NCI-H2081 (cell line): Measurements from ENCODE around the gene TMEM97.
"Not testable (repeated sequence)": the region's sequence is repeated elsewhere in the genome, so short reads cannot be mapped to it uniquely, and the experiment has no call there.

ENCODE experiments used
- DNase-seq, 2 experiments: peaks; one replicate each; lab custom pipeline; 2025; lab: John Stamatoyannopoulos, UW

Gene TMEM97

DNA sequence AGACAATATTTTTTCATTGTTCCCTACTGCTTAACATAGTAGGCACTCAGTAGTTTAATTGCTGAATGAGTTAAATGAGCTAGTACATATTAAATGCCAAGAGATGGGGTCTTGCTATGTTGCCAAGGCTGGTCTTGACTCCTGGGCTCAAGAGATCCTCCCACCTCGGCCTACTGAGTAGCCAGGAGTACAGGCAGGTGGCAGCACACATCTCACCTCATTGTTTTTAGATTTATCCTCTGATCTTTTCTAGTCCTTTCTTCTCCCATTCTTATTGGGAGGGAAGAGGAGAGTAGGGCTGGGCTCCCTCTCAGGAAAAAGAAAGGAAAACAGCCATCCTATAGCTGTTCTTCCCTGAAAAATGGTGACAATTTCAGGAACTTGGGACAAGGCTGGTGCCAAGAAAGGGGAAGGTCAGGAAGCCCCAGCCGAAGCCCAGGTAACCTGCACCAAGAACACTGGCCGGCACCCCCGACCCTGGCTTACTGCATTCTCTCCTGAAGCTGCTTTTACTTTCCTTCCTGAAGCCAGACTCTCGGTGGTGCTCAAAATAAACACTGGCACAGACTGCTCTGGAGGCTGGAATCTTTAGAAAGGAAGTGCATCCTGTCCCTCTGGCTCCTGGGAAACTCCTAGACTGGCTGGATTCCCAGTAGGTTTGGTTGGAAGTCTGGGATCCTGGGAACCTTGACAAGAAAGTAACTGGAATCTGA lies 19.2 kb downstream of the TMEM97 start:
- no peak for DNase-seq

DNA sequence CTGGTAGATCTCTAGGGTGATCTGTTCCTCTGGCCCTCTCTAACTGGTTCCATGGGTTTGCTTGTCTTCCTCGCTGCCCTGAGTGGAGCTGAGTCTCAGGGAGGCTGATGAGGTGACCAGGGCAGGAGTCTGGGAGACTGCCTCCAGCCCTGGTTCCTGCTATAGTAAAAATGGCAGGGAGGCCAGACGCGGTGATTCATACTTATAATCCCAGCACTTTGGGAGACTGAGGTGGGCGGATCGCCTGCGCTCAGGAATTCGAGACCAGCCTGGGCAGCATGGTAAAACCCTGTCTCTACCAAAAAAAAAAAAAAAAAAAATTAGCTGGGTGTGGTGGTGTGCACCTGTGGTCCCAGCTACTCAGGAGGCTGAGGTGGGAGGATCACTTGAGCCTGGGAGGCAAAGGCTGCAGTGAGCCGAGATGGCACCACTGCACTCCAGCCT lies 19.8 kb downstream of the TMEM97 start:
- DNase-seq, result not testable (repeated sequence)

DNA sequence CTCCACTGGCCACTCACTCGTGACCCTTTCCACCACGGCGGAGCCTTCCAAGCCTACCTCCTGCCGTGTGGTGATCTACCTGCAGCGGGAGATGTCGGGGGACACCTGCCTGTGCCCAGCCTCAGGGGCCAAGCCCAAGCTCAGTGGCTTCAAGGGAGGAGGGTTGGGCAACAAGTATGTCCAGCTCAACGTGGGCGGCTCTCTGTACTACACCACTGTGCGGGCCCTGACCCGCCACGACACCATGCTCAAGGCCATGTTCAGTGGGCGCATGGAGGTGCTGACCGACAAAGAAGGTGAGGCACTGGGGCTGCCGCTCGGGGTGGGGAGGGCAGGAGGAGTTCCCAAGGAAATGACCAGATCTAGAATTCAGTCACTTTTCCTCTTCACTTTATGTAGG lies 20.4 kb downstream of the TMEM97 start:
- no peak for DNase-seq

DNA sequence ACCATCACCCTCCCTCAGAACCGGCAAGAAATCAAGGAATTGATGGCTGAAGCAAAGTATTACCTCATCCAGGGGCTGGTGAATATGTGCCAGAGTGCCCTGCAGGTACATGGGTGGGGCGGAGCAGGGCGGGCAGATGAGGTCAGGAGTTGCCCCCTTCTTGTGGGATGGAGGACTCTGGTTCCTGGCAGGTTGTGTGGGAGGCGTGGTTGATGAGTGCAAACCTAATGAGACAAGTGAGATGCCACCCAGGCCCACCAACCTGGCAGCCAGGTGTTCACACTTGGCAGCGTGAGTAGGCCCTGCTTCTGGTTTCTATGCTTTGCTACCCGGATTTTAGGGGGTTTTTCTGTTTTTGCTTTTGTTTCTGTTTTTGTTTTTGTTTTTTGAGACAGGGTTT lies 21.4 kb downstream of the TMEM97 start:
- no peak for DNase-seq

DNA sequence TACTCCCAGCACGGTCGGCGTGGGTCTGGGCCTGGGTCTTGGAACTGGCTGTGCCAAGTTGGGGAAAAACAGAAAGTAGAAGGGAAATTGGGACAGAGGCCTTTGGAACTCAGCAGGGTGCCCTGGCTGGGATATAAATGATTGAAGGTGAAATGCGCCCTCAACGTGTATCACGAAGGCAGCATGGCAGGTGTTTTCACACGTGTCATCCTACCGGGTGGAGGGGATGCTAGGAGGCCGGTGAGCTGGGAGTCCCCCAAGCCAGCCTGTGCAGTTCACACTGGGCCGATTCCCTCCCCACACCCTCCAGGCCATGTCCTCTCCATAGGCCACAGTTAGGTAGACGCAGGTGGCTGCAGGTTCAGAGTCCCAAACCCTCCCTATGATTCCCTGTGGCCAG lies 22.5 kb downstream of the TMEM97 start:
- DNase-seq, result no peak

DNA sequence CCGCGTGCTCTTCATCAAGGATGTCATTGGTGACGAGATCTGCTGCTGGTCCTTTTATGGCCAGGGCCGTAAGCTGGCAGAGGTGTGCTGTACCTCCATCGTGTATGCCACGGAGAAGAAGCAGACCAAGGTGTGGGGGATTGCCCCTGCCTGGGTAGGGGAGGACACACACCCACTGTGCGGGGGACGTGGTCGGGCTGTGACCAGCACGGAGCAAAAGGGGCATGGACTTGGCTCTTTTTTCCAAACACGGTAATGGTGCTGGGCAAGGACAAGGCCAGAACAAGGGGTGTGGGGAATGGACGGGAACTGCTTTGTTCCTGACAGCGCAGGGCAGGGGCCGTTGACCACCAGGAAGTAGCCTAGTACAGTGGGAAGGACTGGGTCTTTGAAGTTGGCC lies 23.3 kb downstream of the TMEM97 start:
- no peak for DNase-seq

DNA sequence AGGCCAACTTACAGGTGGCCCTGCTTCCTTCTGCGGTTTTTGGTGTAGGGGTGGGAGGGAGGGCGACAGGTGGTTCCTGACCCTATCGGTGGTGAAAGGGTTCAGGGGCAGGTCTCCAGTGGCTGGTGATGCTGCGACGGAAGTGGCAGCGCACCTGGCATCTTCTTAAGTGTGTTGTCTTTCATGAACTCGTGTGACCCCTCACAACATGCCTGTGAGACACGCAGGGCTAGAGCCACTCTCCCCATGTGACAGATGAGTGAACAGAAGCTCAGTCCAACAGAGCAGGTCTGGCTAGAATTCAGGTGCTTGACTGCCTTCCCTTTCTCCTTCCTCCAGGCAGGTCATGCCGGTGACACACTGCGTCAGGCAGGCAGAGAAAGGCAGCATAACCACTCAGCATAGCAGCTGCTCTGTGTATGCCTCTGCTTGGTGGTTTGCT lies 24.5 kb downstream of the TMEM97 start:
- DNase-seq, result no peak

DNA sequence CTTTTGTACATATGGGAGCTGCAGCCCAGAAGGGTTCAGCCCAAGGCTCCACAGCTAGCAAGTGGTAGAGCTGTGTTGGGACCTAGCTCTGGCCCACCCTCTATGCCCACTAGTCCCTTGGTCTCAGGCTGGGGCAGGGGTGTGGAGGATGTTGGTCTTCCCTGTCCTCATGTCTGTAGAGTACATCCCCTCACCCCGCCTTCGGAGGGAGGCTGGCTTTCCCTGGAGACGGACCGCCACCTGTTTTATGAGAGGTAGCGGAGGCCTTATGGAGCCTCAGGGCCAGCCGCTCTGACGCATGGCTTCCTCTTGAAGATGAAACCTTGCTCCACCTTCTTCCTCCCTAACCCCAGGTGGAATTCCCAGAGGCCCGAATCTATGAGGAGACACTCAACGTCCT lies 25.0 kb downstream of the TMEM97 start:
- no peak for DNase-seq

DNA sequence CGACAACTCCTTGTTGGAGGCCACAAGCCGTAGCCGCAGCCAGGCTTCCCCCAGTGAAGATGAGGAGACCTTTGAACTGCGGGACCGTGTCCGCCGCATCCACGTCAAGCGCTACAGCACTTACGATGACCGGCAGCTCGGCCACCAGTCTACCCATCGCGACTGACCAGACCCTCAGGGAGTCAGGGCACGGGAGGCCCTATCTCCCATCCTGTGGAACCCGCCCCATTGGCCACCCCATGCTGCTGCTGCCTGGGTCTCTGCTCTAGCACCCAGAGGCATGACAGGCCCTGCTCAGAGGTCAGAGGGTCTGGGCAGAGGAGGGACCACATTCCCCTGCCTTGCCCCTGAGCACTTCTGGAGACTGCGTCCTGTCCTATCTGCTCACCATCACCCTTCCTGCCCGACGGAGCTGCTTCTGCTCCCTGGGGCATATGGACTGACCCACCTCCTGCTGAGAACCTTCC lies 25.5 kb downstream of the TMEM97 start:
- no peak for DNase-seq

DNA sequence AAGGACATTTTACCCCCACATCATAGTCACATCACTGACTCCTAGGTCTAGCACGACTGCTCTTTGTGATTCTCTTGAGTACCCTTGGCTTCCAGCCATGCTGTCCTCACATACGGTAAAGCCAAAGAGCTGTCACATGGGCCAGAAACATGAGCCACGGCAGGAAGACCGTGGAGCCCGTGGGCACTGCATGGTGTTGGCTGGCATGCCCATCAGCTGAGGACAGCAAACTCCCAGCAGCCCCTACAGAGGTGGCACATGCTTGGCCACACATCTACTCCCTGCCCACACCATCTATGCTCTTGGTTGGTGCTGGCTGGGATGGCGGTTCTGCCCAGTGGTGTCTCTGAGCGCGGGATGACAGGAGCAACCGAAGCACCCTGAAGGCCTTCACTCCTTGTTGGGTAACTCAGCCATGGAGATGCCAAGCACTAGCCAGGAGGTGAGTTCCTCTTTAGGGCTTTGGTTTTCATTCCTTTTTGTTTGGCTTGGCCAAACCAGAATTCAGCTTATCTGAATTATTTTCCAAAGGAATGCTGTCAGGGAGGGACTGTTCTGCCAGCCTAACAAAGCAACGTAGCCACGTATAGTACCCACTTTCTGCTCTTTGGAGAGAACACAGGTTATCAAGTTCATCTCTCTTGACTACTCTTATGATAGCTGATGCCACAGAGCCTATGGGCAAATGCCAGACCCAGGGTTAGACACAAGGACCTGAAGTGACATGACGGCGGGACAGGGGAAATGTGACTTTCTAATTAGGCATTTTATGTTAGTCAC lies 26.6 kb downstream of the TMEM97 start:
- no peak for DNase-seq

DNA sequence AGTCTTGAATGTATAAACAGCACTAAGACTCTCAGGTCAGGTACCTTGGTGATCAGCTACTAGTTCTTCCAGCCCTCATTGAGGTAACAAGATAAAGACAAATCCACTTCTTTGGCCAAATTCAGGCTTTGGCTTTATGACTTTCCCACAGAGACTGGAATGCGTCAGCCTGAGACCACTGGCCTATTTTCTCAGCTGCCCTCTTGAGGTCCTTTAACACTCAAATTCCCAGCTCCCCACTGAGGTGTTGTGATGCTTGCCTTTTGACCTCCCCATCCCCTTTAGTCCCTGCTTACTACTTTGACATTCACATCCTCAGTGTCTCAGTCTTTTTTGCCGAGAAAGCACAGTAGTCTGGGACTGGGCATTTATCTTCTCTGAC lies 27.2 kb downstream of the TMEM97 start:
- DNase-seq, result no peak

DNA sequence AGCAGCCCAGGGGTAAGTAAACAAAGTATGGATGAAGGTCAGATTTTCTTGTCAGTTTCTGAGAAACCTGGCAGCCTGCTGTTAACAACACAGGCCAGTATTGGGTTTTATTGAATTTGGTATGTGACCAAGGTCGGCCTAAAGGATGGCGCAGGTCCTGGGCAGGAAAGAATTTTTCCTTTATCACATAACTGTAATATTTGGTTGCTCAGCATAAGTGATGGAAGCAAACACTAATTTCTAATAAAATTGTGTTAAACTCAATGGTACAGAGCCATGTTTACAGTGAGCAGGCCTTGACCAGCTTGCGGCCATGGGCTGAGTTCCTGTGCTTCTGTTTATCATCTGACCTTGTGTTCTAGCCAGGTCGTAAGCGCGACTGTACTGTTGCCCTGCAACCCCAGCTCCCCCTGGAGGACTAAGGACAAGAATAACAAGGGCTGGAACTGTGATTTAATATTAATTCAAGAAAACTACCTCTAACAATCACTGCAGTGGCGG lies 27.8 kb downstream of the TMEM97 start:
- no peak for DNase-seq

DNA sequence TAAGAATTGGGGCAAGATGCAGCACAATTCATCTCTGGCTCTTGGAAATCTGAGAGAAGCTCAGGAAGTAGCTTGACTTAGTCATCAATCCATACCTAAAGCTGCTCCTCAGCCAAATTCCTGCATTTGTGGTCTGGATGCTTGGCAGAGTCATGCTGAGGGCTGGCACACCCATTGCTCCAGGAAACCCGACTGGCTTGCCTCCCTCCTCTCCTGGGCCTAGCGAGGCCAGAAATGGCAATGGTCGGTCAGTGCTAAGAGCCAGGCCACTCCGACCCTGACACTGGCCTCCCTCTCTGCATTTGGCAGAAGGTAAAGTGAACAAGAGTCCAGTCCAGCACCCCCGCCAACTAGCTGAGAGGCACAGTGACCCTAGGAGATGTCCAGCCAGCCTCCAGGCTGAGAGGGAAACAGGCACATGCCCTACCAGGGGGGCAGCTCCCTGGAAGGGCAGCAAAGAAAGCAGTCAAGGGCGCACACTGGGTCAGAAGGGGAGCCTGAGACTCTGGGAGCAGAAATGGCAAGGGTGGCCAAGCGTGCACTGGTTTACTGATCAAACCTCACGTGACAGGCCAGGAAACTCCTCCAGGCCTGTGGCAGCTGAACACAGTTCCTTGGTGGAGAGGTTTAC lies 28.4 kb downstream of the TMEM97 start:
- no peak for DNase-seq

DNA sequence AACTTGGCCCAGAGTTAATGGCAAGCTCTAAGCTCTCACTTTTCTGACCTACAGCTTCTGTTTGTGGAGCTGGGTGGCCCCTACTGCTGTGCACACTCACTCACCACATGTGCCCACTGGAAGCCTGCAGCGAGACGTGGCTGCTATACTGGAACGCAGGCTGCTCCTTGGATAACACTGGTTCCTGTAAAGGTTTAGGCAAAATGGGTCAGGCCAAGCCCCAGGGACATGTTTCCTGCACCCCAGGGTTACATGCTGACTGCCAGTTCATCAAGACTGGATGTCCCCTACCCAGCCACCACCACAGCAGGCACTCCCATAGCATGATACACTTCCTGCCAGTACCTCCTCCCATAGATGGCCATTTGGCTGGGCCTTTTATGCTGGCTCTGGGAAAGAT lies 30.0 kb downstream of the TMEM97 start:
- no peak for DNase-seq

DNA sequence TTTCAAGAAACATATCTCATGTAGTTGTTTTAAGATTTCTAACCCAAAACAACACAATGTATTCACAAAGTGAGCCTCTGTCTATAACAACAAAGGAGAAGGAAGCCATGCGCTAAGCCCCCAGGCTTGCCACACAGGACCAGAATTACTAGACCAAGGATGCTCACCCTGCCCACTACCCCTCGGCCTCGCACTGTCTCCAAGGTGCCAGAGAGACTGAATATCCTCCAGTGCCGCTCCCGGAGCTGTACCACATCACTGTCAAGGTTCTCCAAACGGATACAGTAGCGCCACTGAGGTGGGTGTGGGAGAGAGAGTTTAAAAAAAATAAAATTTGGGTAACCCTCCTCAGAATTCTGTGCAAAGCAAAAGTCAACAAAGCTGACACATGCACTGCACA lies 31.3 kb downstream of the TMEM97 start:
- DNase-seq, result no peak

DNA sequence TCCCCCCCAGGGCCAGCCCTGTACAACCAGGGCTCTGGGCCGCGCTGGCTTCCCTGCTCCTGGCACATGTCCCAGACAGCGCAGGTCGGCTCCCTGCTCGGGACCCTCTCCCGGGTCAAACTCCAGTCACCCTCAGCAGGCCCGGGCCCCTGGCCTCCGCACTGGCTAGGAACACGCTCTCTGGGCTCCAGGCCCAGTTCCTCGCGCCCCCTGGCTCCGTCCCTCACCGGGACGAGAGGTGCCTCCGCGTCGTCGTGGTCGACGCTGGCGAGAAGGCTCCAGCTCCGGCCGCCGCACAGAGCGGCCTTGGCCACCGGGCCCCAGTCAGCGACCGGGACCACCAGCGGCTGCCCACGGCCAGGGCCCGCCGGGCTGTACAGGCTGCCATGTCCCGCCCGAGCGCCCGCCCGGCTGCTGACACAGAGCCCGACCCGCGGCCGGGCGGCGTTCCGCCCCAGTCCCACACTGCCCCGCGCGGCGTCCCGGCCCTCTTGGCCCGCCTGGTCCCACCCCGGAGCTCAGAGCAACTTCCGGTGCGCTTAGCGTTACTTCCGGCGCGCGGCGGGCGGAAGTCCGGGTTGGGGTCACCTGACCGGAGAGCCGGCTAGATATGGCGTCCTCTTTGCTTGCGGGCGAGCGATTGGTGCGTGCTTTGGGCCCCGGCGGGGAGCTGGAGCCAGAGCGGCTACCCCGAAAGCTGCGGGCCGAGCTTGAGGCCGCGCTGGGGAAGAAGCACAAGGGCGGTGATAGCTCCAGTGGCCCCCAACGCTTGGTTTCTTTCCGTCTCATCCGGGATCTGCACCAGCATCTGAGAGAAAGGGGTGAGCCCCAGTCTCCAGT lies 38.3 kb downstream of the TMEM97 start, which contains the start of gene POLDIP2:
Gene POLDIP2 (minus strand): TSS at position 467 of the 840 bp plus-strand sequence. CDS start 79 bp downstream, at position 388.
- peak; percentile 80 to 90 for DNase-seq

DNA sequence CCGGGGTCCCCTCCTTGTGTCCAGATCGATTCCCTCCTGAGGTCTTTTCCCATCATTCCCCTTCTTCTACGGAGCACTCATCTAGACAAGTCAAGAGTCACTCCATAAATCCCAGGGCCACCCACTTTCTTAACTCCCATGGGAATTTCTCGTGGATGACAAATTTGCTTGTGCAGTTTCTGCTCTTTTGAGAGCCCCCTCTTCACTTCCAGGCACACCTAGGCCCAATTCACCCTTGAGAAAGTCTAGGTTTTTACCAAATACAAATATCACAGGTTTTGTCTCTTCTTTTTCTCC lies 38.8 kb downstream of the TMEM97 start:
- no peak for DNase-seq

DNA sequence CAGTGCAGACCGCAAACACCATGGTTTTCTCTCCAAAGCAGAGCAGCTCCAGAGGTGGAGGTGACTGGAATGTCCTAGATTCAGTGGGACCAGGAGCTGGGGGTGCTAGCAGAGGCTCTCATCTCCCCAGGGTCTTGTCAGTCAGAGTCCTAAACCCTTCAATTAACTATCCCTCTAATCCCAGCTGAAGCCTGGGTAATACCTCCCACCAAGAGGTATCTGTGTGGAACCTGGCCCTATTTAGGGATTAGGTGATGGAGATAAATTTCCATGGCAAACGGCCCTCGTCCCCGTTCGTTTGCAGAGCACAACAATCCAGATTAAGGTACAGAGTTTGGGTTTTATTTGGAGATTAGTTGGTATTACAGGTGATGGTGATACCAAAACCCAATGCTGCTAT lies 44.2 kb downstream of the TMEM97 start:
- DNase-seq, result no peak

DNA sequence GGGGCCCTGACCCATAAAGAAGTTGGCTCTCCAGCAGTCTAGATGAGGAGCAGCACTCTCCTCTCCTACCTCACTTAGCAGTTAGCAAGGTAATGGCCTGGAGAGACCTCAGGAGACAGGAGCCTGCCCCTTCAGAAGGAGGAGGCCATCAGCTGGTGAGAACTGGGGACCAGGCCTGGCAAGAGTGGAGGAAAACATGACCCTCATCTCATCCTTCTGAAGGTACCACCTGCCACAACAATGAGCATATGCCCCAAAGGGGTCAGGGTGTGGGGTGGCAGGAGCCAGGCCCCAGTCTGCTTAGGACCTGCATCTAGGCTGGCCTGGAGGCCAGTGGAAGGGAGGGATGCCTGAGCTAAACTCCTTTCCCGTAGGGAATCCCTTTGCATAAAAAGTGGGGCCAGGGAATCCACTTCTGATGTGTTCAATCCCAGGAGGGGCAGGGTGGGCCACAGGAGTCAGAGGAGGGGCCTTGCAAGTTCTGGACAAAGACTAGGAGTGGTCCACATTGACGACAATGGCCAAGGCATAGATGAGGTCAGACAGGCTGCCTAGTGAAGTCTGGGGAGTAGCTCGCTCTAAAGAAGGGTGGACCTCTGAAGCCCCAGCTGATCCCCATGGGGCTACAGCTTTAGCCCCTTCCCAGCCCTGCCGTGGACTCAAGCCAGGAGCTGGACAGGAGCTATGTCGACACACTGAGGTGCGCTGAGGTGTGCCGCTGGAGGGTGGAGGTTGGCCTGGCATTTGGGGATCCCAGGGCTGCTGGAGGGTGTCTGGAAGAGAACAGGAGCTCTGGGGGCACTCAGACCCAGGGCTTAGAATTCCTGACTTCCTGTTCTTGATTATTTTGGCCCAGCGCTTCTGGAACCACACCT lies 45.0 kb downstream of the TMEM97 start:
- DNase-seq, result no peak

DNA sequence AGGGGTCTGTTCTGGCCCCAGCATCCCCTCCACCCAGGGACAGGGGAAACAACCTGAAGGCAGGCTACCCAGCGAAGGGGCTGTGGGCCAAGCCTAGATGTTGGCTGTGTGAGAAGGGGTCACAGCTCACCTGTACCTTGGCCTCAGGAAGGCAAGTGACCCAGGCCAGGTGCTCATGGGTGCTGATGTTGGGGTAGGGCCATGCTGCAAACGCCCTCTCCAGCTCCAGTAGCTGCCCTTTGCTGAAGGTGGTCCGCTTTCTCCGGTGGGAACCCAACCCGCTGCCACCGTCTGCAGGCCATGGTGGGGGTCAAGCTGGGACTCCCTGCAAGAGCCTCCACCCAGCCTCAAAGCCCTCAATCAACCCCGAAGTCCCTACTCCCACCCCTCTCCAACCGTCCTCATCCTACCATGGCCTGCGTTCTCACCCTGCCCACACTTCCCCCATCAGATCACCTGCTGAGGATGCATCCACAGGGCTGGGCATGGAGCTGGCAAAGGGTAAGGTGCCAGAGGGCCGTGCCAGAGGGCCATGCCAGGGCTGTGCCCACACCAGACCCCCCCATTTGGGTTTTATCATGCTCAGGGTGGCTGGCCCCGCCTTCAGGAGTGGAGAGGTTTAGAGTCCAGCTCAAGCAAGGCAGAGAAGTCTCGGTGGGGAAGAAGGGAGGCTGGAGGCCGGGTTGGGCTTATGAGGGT lies 45.8 kb downstream of the TMEM97 start, which contains the start of gene SEBOX:
Gene SEBOX (minus strand): TSS at position 535 of the 699 bp plus-strand sequence. CDS start 48 bp downstream, at position 487.
- no peak for DNase-seq
